Astrocyte (in vitro differentiated cells and primary cell): Measurements from ENCODE around the gene ADRA2C. TPM values are rescaled to one million over a fixed set of nuclear protein-coding genes. Genes with fewer than 3 reads are reported as not detected.

Experiments
- DNase-seq: peaks from one replicate; pipeline ENCODE4 v3.0.0-alpha.2; 2010; ENCODE audit warnings: low read depth
- FAIRE-seq: peaks from 2 replicates; lab custom pipeline; 2011; peaks lifted over from hg19 to GRCh38; lab: Jason Lieb, UNC
- H2AFZ ChIP-seq: 2 replicates; pipeline ENCODE4 v1.6.0; 2012; ENCODE audit warnings: low read depth, low read length, inconsistent platforms
- H3K27ac ChIP-seq: 2 replicates; pipeline ENCODE4 v1.5.1; 2011; ENCODE audit warnings: low read depth, low read length, inconsistent platforms
- H3K27me3 ChIP-seq: 2 replicates; pipeline ENCODE4 v1.6.0; 2011; ENCODE audit warnings: low read length, inconsistent platforms; ENCODE audit not compliant: insufficient read depth
- H3K36me3 ChIP-seq: 2 replicates; pipeline ENCODE4 v1.5.1; 2011; ENCODE audit warnings: low read length, inconsistent platforms; ENCODE audit not compliant: insufficient read depth
- H3K4me1 ChIP-seq: 2 replicates; pipeline ENCODE4 v1.5.1; 2011; ENCODE audit warnings: low read length, inconsistent platforms; ENCODE audit not compliant: insufficient read depth
- H3K4me2 ChIP-seq: 2 replicates; pipeline ENCODE4 v1.6.0; 2012; ENCODE audit warnings: low read length, inconsistent platforms
- H3K4me3 ChIP-seq: 2 replicates; pipeline ENCODE4 v1.5.1; 2011; ENCODE audit warnings: low read depth, mild to moderate bottlenecking, low read length, inconsistent platforms; ENCODE audit not compliant: insufficient read depth
- H3K79me2 ChIP-seq: 2 replicates; pipeline ENCODE4 v1.6.0; 2012; ENCODE audit warnings: mild to moderate bottlenecking, low read length, inconsistent platforms; ENCODE audit not compliant: insufficient read depth
- H3K9ac ChIP-seq: 2 replicates; pipeline ENCODE4 v1.6.0; 2012; ENCODE audit warnings: mild to moderate bottlenecking, low read length, inconsistent platforms
- H3K9me3 ChIP-seq: 2 replicates; pipeline ENCODE4 v1.5.1; 2012; ENCODE audit warnings: low read depth, mild to moderate bottlenecking, low read length, inconsistent platforms; ENCODE audit not compliant: insufficient read depth
- H4K20me1 ChIP-seq: 2 replicates; pipeline ENCODE4 v1.6.0; 2012; ENCODE audit warnings: low read length, inconsistent platforms; ENCODE audit not compliant: insufficient read depth
- H3K27ac Mint-ChIP-seq: one replicate; pipeline ENCODE4 v1.8.0; 2021; ENCODE audit warnings: mild to moderate bottlenecking, mixed read lengths; ENCODE audit not compliant: unreplicated experiment
- H3K27me3 Mint-ChIP-seq: one replicate; pipeline ENCODE4 v1.8.0; 2021; ENCODE audit warnings: low read depth, mixed read lengths; ENCODE audit not compliant: unreplicated experiment
- H3K36me3 Mint-ChIP-seq: one replicate; pipeline ENCODE4 v1.8.0; 2021; ENCODE audit warnings: low read depth, mixed read lengths; ENCODE audit not compliant: unreplicated experiment
- H3K4me1 Mint-ChIP-seq: one replicate; pipeline ENCODE4 v1.8.0; 2021; ENCODE audit warnings: low read depth, mixed read lengths; ENCODE audit not compliant: unreplicated experiment
- H3K4me3 Mint-ChIP-seq: one replicate; pipeline ENCODE4 v1.8.0; 2021; ENCODE audit warnings: mild to moderate bottlenecking, moderate library complexity, mixed read lengths; ENCODE audit not compliant: unreplicated experiment
- H3K9me3 Mint-ChIP-seq: one replicate; pipeline ENCODE4 v1.8.0; 2021; ENCODE audit warnings: mild to moderate bottlenecking, mixed read lengths; ENCODE audit not compliant: unreplicated experiment
- CTCF ChIP-seq: IDR thresholded peaks from 2 replicates; pipeline ENCODE4 v1.5.1; 2011; ENCODE audit warnings: low read depth, mild to moderate bottlenecking, inconsistent platforms, low read length, moderate library complexity; ENCODE audit not compliant: insufficient read depth
- EZH2 ChIP-seq: IDR thresholded peaks from 2 replicates; pipeline ENCODE4 v1.6.1; 2012; ENCODE audit warnings: mild to moderate bottlenecking, low read length, inconsistent platforms; ENCODE audit not compliant: insufficient read depth
- total RNA-seq: library from RNA; stranded (reverse); gene quantifications from 2 replicates; pipeline ENCODE4 v1.2.1, GENCODE V29; 2021

ADRA2C gene
- total RNA-seq, 1 donor from 2014 or later = 4.2 TPM

DNA sequence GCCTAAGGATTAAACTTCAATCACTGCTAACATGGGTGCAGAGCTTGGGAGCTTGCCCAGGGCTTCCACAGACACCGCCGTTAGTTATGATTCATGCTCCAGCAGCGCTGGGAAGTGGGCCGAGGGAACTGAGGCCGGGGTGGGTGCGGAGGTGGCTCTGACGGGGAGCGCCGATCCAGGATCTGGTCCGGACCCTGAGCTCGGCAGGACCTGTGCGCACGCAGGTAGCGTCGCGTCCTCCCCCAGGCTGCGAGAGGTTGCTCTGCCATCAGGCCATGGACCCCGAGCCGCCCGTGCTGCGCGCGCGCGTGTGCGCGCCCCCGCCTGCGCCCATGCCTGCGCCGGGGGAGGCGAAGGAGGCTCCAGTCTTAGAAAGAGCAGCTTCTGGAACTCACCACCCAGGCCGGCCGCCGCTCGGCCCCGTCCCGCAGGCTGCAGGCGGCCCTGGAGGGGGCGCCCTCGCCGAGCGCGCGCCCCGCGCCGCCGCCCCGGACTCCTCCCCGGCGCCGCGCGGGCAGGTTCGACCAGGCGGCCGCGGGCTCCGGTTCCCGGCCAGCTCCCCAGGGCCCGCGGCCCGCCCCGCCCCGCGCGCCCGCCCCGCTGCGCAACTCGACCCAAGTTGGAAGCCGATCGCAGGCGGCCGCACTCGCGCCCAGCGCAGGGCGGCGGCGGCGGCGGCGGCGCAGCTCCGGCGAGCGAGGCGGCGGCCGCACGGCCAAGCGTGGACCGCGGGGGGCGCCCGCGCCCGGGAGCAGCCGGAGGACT, 732 bp upstream of the ADRA2C start:
- peak overlapping the region; percentile 56 for H2AFZ ChIP-seq
- Mint-ChIP-seq H3K4me1 (peaks cover 1% of the 10 kb centered on the region), H3K9me3 (peaks cover 2% of the 10 kb centered on the region), H3K4me3 (peak overlapping the region; percentile 77), H3K36me3 (no peaks in the 10 kb centered on the region), H3K27me3 (peaks cover 36% of the 10 kb centered on the region), H3K27ac (no peak overlapping the region)
- peak; percentile 59 for DNase-seq
- no peaks in the 10 kb centered on the region for H3K4me1 ChIP-seq
- no peak for TF ChIP-seq CTCF
- no peak for TF ChIP-seq EZH2
- peaks cover 5% of the 10 kb centered on the region for H3K9me3 ChIP-seq
- H3K79me2 ChIP-seq = no peaks in the 10 kb centered on the region
- no peak overlapping the region for H3K27ac ChIP-seq
- H3K4me3 ChIP-seq = no peak overlapping the region
- FAIRE-seq = no peak
- H3K4me2 ChIP-seq = peak overlapping the region; percentile 80
- peaks cover 22% of the 10 kb centered on the region for H3K27me3 ChIP-seq
- H4K20me1 ChIP-seq = no peaks in the 10 kb centered on the region
- no peak overlapping the region for H3K9ac ChIP-seq
- no peaks in the 10 kb centered on the region for H3K36me3 ChIP-seq

DNA sequence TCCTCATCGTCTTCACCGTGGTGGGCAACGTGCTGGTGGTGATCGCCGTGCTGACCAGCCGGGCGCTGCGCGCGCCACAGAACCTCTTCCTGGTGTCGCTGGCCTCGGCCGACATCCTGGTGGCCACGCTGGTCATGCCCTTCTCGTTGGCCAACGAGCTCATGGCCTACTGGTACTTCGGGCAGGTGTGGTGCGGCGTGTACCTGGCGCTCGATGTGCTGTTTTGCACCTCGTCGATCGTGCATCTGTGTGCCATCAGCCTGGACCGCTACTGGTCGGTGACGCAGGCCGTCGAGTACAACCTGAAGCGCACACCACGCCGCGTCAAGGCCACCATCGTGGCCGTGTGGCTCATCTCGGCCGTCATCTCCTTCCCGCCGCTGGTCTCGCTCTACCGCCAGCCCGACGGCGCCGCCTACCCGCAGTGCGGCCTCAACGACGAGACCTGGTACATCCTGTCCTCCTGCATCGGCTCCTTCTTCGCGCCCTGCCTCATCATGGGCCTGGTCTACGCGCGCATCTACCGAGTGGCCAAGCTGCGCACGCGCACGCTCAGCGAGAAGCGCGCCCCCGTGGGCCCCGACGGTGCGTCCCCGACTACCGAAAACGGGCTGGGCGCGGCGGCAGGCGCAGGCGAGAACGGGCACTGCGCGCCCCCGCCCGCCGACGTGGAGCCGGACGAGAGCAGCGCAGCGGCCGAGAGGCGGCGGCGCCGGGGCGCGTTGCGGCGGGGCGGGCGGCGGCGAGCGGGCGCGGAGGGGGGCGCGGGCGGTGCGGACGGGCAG, 792 bp downstream of the ADRA2C start:
- H3K4me3 ChIP-seq = no peak overlapping the region
- H3K27ac Mint-ChIP-seq = peak overlapping the region; percentile 78
- no peaks in the 10 kb centered on the region for H3K4me1 ChIP-seq
- H3K9me3 Mint-ChIP-seq = peaks cover 2% of the 10 kb centered on the region
- DNase-seq (no peak), FAIRE-seq (no peak)
- peaks cover 23% of the 10 kb centered on the region for H3K27me3 ChIP-seq
- TF ChIP-seq CTCF (no peak), EZH2 (peak; percentile 58)
- no peaks in the 10 kb centered on the region for H3K79me2 ChIP-seq
- H3K27ac ChIP-seq = no peak overlapping the region
- no peak overlapping the region for H3K4me2 ChIP-seq
- H3K36me3 Mint-ChIP-seq = no peaks in the 10 kb centered on the region
- no peaks in the 10 kb centered on the region for H4K20me1 ChIP-seq
- H3K27me3 Mint-ChIP-seq = peaks cover 41% of the 10 kb centered on the region
- peaks cover 5% of the 10 kb centered on the region for H3K9me3 ChIP-seq
- H3K9ac ChIP-seq = no peak overlapping the region
- H3K36me3 ChIP-seq = no peaks in the 10 kb centered on the region
- peaks cover 1% of the 10 kb centered on the region for H3K4me1 Mint-ChIP-seq
- peak overlapping the region; percentile 84 for H3K4me3 Mint-ChIP-seq
- H2AFZ ChIP-seq = no peak overlapping the region
